ENCODE results near the gene PALM2AKAP2. TPM values are rescaled to one million over a fixed set of nuclear protein-coding genes. Genes with fewer than 3 reads are reported as not detected.

PALM2AKAP2 gene
- total RNA-seq, 4 donors from 2014 or later: 28.4 to 59.9 (median 48.7) TPM

DNA sequence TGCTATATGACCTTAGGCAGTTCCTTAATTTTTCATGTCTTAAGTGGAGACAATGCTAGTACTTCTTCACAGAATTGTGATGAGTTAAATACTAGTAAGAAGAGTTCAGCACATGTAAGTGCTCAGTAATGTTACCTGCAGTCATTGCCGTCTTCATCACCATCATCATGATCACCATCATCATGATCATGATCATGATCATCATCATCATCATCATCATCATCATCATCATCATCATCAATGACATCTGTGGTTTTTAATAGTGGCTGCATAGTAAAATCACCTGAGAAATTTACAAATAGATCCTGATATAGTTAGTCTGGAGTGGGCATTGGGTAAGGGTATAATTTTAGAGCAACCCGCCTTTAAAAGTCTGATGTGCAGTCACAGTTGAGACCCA is 14.7 kb upstream of the PALM2AKAP2 start:
- TF ChIP-seq, protein P1, sequence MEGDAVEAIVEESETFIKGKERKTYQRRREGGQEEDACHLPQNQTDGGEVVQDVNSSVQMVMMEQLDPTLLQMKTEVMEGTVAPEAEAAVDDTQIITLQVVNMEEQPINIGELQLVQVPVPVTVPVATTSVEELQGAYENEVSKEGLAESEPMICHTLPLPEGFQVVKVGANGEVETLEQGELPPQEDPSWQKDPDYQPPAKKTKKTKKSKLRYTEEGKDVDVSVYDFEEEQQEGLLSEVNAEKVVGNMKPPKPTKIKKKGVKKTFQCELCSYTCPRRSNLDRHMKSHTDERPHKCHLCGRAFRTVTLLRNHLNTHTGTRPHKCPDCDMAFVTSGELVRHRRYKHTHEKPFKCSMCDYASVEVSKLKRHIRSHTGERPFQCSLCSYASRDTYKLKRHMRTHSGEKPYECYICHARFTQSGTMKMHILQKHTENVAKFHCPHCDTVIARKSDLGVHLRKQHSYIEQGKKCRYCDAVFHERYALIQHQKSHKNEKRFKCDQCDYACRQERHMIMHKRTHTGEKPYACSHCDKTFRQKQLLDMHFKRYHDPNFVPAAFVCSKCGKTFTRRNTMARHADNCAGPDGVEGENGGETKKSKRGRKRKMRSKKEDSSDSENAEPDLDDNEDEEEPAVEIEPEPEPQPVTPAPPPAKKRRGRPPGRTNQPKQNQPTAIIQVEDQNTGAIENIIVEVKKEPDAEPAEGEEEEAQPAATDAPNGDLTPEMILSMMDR (IDR thresholded peaks at IDR 0.05; ENCODE audit: low read depth): no peak

DNA sequence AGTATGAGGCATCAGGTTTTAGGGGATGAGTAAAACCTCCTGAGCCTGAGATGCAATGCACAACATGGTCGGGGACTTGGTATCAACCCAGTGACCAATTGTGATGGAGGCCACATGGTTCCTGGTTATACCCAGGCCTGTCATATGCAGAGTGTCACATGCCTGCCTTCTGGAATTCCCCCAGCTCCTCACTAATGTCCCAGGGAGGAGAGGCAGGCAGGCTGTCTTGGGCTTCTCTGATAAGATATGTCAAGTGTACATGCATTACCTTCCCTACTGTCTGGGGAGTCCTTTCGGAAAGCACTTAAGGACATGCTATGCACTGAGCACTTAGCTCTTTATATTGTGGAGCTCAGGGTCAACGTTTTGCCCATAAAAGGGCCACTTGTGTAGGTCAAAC is 14.2 kb upstream of the PALM2AKAP2 start:
- TF ChIP-seq, protein P1 (IDR thresholded peaks at IDR 0.05; ENCODE audit: low read depth): no peak

DNA sequence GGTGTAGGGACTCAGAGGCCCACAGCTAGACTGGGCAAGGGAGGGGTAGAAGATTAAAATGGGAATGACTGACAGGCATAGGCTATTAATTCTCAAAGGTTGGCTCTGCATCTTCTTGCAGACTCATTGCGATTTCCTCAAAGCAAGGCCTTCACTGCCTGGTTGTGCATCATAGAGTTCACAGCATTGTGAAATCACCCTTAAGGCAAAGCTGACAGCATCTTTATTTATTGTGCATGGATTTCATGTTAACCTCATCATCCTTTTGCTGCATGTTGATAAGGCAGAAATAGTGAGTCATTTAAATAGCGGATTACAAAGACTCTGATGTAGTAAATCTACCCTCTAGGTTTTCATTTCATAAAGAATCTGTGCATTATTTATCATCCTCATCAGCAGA is 13.6 kb upstream of the PALM2AKAP2 start:
- TF ChIP-seq, protein P1 (IDR thresholded peaks at IDR 0.05; ENCODE audit: low read depth): no peak

DNA sequence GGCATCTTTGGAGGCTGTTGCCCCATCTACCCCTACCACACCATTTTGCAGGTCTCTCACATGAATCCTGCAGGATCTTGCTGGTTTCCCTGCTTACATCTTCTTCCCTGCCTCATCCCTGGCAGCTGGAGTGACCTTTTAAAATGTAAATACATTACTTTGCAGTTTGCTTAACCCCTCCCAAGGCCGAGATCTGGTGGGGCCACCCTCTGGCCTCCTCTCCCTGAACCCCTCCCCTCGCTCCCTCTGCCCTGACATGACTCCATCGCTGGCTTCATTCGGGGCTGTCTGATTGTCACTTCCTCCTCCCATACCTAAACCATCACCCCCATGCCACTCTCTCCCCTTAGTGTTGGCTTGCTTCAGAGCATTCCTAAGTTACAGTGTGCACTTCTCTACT is 12.6 kb upstream of the PALM2AKAP2 start:
- TF ChIP-seq, protein P1 (IDR thresholded peaks at IDR 0.05; ENCODE audit: low read depth): no peak

DNA sequence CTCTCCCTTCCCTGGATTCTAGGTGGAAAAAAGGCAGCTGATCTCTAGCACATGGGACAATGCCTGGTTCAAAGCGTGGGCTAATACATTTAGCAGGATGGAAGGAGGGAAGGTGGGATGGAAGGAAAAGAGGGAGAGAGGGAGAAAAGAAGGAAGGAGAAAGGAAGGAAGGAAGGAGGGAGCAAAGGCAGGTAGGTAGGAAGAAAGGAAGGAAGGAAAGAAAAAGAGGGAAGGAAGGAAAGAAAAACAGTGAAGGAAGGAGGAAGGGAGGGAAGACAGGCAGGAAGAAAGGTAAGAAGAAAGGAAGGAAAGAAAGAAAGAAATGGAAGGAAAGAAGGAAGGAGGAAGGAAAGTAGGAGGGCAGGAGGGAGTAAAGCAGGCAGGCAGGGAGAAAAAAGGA is 12.2 kb upstream of the PALM2AKAP2 start:
- TF ChIP-seq, protein P1 (IDR thresholded peaks at IDR 0.05; ENCODE audit: low read depth): no peak

DNA sequence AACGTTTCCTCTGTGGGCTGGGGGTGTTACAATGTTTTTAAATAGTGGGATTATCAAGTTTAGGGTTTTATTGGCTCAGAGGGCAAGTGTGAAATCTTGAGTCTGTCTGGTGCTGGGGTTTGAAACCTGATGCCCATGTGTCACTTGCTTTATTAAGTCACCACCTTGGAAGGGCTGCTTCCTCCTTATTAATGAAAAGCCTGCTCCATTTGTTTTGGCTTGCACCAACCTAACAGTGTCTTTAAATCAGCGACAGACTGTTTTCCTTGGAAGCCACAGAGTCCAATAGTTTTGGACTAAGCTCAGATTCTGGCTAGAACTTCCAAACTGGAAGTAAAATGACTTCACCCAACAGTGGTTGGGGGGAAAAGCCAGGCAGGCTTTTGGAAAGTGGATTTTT is 10.7 kb upstream of the PALM2AKAP2 start:
- TF ChIP-seq, protein P1 (IDR thresholded peaks at IDR 0.05; ENCODE audit: low read depth): no peak

DNA sequence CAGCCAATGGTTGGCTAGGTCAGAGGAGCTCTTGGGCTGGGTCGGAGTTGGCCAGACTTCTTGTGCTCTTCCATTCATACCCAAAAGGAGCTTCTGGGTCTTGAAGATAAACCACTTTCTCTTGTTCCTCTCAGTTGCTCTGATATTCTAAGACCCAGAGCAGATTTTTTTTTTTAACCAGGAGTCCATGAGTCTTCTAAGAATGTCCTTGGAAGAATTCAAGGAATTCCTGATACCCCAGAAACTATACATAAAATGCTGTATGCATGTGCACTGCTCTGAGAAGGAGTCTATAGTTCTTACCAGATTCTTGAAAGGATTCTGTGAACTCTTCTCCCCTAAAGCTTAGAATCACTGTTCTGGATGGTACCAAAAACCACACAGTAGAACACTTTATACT is 9.9 kb upstream of the PALM2AKAP2 start:
- TF ChIP-seq, protein P1 (IDR thresholded peaks at IDR 0.05; ENCODE audit: low read depth): no peak
